SK-N-SH treated with all-trans-retinoic acid at 6 μM for 48 hours (cell line): Measurements from ENCODE around the gene SCAMP5.

ENCODE experiments used
- ESRRG ChIP-seq: fragments of 250-450 bp; sonication (Bioruptor Pico); IDR thresholded peaks from 2 replicates; pipeline ENCODE4 v1.6.1; 2021; ENCODE audit warnings: mild to moderate bottlenecking
- ZFP3 ChIP-seq: fragments of 250-450 bp; sonication (Bioruptor Pico); IDR thresholded peaks from 2 replicates; pipeline ENCODE4 v1.5.0; 2020; ENCODE audit warnings: mild to moderate bottlenecking, moderate library complexity

DNA sequence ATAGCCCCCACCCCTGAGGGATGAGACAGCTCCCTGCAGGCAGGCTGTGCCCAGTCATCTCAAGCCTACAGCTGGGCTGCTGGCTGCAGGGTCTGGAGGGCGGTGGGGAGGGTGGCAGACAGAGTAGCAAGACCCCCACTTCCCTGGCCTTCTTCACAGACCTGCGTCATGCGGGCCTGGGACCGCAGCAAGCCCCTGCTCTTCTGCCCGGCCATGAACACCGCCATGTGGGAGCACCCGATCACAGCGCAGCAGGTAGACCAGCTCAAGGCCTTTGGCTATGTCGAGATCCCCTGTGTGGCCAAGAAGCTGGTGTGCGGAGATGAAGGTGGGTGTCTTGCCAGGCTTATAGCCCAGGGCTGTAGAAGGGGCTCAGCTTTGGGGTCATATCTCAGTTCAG lies 53.0 kb downstream of the SCAMP5 start:
- TF ChIP-seq ZFP3 (CRISPR knock-in tag) (no peak), ESRRG (CRISPR knock-in tag) (no peak)
